CD8-positive, alpha-beta memory T cell (primary cell): ENCODE measurements around the gene NEDD4L. TPM values are rescaled to one million over a fixed set of nuclear protein-coding genes. Genes with fewer than 3 reads are reported as not detected.

Experiments
- CTCF ChIA-PET: fragments of 350-600 bp; sonication (Branson Sonifier 250); formaldehyde crosslinking; loops from one replicate; lab custom pipeline; 2021; ENCODE audit warnings: antibody characterized with exemption; lab: Charles Lee
- POLR2A ChIA-PET: fragments of 350-600 bp; sonication (Branson Sonifier 250); formaldehyde crosslinking; loops from one replicate; lab custom pipeline; 2021; ENCODE audit warnings: antibody characterized with exemption; lab: Charles Lee
- DNase-seq, 5 donors: peaks; one replicate each; pipeline versions ENCODE4 v3.0.0 to v3.0.0-alpha.2; 2020 to 2022; ENCODE audit warnings: mixed read lengths in 1 of 5
- H3K27ac ChIP-seq: one replicate; pipeline ENCODE4 v1.7.0; 2013; ENCODE audit warnings: low read depth, mild to moderate bottlenecking, low read length, moderate library complexity
- H3K27me3 ChIP-seq: 2 replicates; pipeline ENCODE4 v1.7.0; 2013; ENCODE audit warnings: low read length, mild to moderate bottlenecking; ENCODE audit not compliant: insufficient read depth, poor library complexity, severe bottlenecking
- H3K36me3 ChIP-seq: 2 replicates; pipeline ENCODE4 v1.7.0; 2013; ENCODE audit warnings: mild to moderate bottlenecking, low read length, moderate library complexity; ENCODE audit not compliant: insufficient read depth
- H3K4me1 ChIP-seq: 2 replicates; pipeline ENCODE4 v1.7.0; 2013; ENCODE audit warnings: mild to moderate bottlenecking, low read length, moderate library complexity; ENCODE audit not compliant: insufficient read depth
- H3K4me3 ChIP-seq: 2 replicates; pipeline ENCODE4 v1.7.0; 2013; ENCODE audit warnings: mild to moderate bottlenecking, low read length
- H3K9me3 ChIP-seq: 2 replicates; pipeline ENCODE4 v1.7.0; 2013; ENCODE audit warnings: mild to moderate bottlenecking, low read length
- H3K27ac Mint-ChIP-seq, 8 donors: one replicate each; pipeline ENCODE4 v1.8.0; 2020 to 2021; ENCODE audit warnings: mixed read lengths in 8 of 8, mild to moderate bottlenecking in 6 of 8, inconsistent platforms in 3 of 8, moderate library complexity in 3 of 8
- H3K27me3 Mint-ChIP-seq, 2 donors: one replicate each; pipeline ENCODE4 v1.8.0; 2020 to 2021; ENCODE audit warnings: mixed read lengths in 2 of 2, mild to moderate bottlenecking in 1 of 2, moderate library complexity in 1 of 2
- H3K36me3 Mint-ChIP-seq, 3 donors: one replicate each; pipeline ENCODE4 v1.8.0; 2020 to 2021; ENCODE audit warnings: mixed read lengths in 3 of 3, inconsistent platforms in 1 of 3, mild to moderate bottlenecking in 1 of 3
- H3K4me1 Mint-ChIP-seq, 3 donors: one replicate each; pipeline ENCODE4 v1.8.0; 2020 to 2021; ENCODE audit warnings: mixed read lengths in 3 of 3, inconsistent platforms in 1 of 3, mild to moderate bottlenecking in 1 of 3
- H3K4me3 Mint-ChIP-seq, 7 donors: one replicate each; pipeline ENCODE4 v1.8.0; 2020 to 2021; ENCODE audit warnings: mixed read lengths in 7 of 7, mild to moderate bottlenecking in 6 of 7, moderate library complexity in 4 of 7, inconsistent platforms in 2 of 7
- H3K9me3 Mint-ChIP-seq, 5 donors: one replicate each; pipeline ENCODE4 v1.8.0; 2020 to 2022; ENCODE audit warnings: mixed read lengths in 5 of 5, mild to moderate bottlenecking in 3 of 5, moderate library complexity in 2 of 5, inconsistent platforms in 1 of 5
- polyA plus RNA-seq: library from polyadenylated mRNA; unstranded; fragments of 300-500 nt; fragmentation: Illumina TruSeq; gene quantifications from one replicate; pipeline ENCODE4 v1.2.3, GENCODE V29; 2021
- total RNA-seq, 2 experiments: library from RNA; stranded (reverse); gene quantifications; one replicate each; pipeline ENCODE4 v1.2.3, GENCODE V29; 2021

NEDD4L gene
- total and polyA plus RNA-seq, 3 experiments from 2014 or later, result 1.4 to 4.1 (median 3.0) TPM

DNA sequence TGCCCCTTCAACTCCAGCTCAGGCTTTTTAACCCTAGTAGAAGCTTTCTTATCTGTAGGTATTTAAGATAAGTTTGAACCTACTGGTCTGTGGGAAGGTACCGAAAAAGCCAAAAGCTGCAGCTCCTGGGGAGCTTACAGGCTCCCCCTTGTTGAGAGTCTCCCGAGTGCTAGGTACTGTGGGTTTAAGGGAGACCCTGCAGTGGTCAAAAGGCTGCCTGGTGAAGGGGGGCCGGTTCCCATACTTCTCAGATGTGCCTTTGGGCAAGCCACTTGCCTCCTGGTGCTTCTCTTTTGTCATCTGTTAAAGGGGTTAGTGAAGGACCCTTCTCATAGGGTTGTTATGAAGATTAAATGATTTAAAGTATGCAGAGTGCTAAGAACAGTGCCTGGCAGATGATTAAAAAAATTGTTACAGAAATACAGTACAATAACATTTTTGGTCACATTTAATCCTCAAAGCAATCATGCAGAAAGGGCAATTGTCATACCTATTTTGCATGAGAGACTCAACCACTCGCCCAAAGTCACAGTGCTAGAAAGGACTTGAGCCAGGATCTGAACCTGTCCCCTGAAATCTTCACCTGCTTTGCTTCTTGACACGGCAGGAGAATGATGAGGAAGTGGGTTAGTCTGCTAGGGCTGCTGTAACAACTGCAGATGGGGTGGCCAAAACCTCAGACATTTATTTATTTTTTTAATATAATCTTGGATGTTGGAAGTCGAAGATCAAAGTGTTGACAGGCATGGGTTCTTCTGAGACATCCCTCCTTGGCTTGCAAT is 62.5 kb downstream of the NEDD4L start:
- no peaks in the 10 kb centered on the region for H3K9me3 Mint-ChIP-seq
- POLR2A ChIA-PET, result no interaction called here
- no peaks in the 10 kb centered on the region for H3K4me1 ChIP-seq
- H3K36me3 ChIP-seq, result no peaks in the 10 kb centered on the region
- H3K4me3 Mint-ChIP-seq, result no peak overlapping the region
- no peaks in the 10 kb centered on the region for H3K4me1 Mint-ChIP-seq
- H3K27me3 ChIP-seq, result no peaks in the 10 kb centered on the region
- peaks cover 6 to 28% of the 10 kb centered on the region in 2 donors for H3K27me3 Mint-ChIP-seq
- DNase-seq, result no peak
- CTCF ChIA-PET, result no interaction called here
- peaks cover 0 to 1% (median 0%) of the 10 kb centered on the region in 3 donors for H3K36me3 Mint-ChIP-seq
- H3K9me3 ChIP-seq, result no peaks in the 10 kb centered on the region
- no peak overlapping the region for H3K27ac ChIP-seq
- no peak overlapping the region for H3K4me3 ChIP-seq
- H3K27ac Mint-ChIP-seq, result no peak overlapping the region

DNA sequence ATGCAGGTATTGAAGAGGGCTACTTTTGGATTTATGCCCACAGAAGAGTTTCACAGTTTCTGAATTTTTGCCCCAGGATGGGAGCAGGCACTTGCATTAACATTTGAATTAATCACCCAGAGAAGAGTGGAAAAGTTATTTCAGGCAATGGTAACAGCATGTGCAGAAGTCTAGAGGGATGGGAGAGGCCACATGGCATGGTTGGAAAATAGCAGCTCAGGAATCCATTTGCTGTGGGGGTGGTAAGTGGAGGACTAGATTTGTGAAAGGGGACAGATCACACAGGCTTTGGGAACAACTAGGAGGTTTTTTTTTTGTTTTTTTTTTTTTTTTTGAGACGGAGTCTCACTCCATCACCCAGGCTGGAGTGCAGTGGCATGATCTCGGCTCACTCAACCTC is 65.2 kb downstream of the NEDD4L start:
- ChIA-PET POLR2A (no interaction called here), CTCF (interaction anchor here (1.6 kb wide), 1 partner anchor 13 kb away, joined by 5 read pairs; no protein-coding TSS in a partner anchor)
- H3K4me1 Mint-ChIP-seq, result peaks cover 0 to 2% (median 0%) of the 10 kb centered on the region in 3 donors

DNA sequence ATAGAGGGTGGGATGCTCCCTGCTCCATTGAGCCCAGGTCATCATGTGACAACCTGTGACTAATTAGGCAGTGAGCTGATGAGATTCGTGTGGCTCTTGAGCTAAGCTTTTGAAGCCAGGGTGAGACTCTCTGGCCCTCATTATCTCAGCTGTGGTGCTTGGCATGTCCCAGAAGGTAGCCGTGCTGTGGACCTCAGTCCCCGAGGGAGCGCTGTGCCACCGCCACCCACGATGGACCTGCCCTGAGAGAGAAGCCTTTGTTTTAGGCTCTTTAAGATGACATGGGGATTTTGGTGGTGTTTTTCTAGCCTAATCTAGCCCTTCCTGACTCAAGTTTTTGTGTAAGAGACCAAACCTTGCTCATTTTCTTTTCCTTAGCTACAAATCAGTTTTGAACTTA is 66.4 kb downstream of the NEDD4L start:
- Histone ChIP-seq H3K27ac (no peak overlapping the region), H3K4me1 (no peaks in the 10 kb centered on the region), H3K36me3 (no peaks in the 10 kb centered on the region), H3K27me3 (no peaks in the 10 kb centered on the region), H3K4me3 (no peak overlapping the region), H3K9me3 (no peaks in the 10 kb centered on the region)
- peaks cover 0 to 2% (median 0%) of the 10 kb centered on the region in 3 donors for H3K4me1 Mint-ChIP-seq
- CTCF ChIA-PET, result interaction anchor here (1.6 kb wide), 1 partner anchor 12 kb away, joined by 5 read pairs; no protein-coding TSS in a partner anchor
- no peak overlapping the region for H3K4me3 Mint-ChIP-seq
- no peaks in the 10 kb centered on the region for H3K36me3 Mint-ChIP-seq
- POLR2A ChIA-PET, result no interaction called here
- no peak overlapping the region for H3K27ac Mint-ChIP-seq
- no peaks in the 10 kb centered on the region for H3K9me3 Mint-ChIP-seq
- no peak for DNase-seq
- H3K27me3 Mint-ChIP-seq, result peaks cover 6 to 21% of the 10 kb centered on the region in 2 donors

More for the DNA sequence above, 65.2 kb downstream of the NEDD4L start:
- Histone ChIP-seq H3K27me3 (no peaks in the 10 kb centered on the region), H3K4me1 (no peaks in the 10 kb centered on the region), H3K36me3 (no peaks in the 10 kb centered on the region), H3K9me3 (no peaks in the 10 kb centered on the region), H3K27ac (no peak overlapping the region), H3K4me3 (no peak overlapping the region)
- DNase-seq, result no peak
- H3K27me3 Mint-ChIP-seq, result peaks cover 6 to 28% of the 10 kb centered on the region in 2 donors
- no peak overlapping the region for H3K4me3 Mint-ChIP-seq
- H3K36me3 Mint-ChIP-seq, result peaks cover 0 to 1% (median 0%) of the 10 kb centered on the region in 3 donors
- H3K9me3 Mint-ChIP-seq, result no peaks in the 10 kb centered on the region
- no peak overlapping the region for H3K27ac Mint-ChIP-seq

DNA sequence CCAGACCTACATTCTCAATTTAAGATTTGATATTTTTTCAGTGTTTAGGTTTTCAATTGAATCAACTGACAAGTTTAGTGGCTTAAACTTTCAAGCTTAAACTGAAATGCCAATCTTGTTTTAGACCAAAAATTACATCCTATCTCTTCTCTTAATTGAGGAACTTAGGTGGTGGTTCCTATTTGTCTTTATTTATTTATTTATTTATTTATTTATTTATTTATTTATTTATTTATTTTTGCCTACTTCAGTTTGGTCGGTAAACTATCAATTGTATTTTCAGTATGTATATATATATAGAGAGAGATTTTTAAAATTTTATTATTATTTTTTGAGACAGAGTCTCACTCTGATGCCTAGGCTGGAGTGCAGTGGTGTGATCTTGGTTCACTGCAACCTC is 68.1 kb downstream of the NEDD4L start:
- ChIA-PET POLR2A (no interaction called here), CTCF (no interaction called here)
- H3K4me1 Mint-ChIP-seq, result peaks cover 0 to 2% (median 0%) of the 10 kb centered on the region in 3 donors
- H3K4me3 Mint-ChIP-seq, result no peak overlapping the region
- no peak overlapping the region for H3K4me3 ChIP-seq
- no peaks in the 10 kb centered on the region for H3K36me3 ChIP-seq
- H3K36me3 Mint-ChIP-seq, result no peaks in the 10 kb centered on the region
- H3K27me3 Mint-ChIP-seq, result peaks cover 5 to 18% of the 10 kb centered on the region in 2 donors
- no peak overlapping the region for H3K27ac Mint-ChIP-seq
- no peak overlapping the region for H3K27ac ChIP-seq
- H3K4me1 ChIP-seq, result no peaks in the 10 kb centered on the region
- H3K9me3 Mint-ChIP-seq, result no peaks in the 10 kb centered on the region
- H3K9me3 ChIP-seq, result no peaks in the 10 kb centered on the region
- DNase-seq, result no peak
- H3K27me3 ChIP-seq, result no peaks in the 10 kb centered on the region

- no peaks in the 10 kb centered on the region for H3K9me3 Mint-ChIP-seq
- Histone ChIP-seq H3K27ac (no peak overlapping the region), H3K27me3 (no peaks in the 10 kb centered on the region), H3K4me1 (no peaks in the 10 kb centered on the region), H3K36me3 (no peaks in the 10 kb centered on the region), H3K4me3 (no peak overlapping the region), H3K9me3 (no peaks in the 10 kb centered on the region)
- no peak for DNase-seq
- H3K36me3 Mint-ChIP-seq, result no peaks in the 10 kb centered on the region
- peaks cover 0 to 2% (median 0%) of the 10 kb centered on the region in 3 donors for H3K4me1 Mint-ChIP-seq
- CTCF ChIA-PET, result no interaction called here
- peak overlapping the region in 1 of 8 donors; percentile 90 for H3K27ac Mint-ChIP-seq
- H3K27me3 Mint-ChIP-seq, result peaks cover 4 to 18% of the 10 kb centered on the region in 2 donors
- no peak overlapping the region for H3K4me3 Mint-ChIP-seq
- POLR2A ChIA-PET, result no interaction called here
These were observed 69.3 kb downstream of the NEDD4L start for GRCh38 chr18:58113337-58113736.

DNA sequence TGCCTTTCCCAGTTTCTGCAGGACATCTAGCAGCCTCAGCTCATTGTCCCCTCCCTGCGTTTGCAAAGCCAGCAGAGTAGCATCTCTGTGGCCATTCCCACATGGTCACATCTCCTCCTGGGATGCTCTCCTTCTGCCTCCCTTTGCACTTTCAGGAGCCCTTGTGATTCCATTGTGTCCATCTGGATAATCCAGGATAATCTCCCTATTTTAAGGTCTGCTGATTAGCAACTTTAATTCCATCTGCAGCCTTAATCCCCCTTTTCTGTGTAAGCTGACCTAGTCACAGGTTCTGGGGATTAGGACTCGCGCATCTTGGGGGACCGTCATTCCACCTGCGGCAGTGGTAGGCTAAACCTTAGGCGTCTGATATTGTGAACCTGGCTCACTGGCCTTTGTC is 70.7 kb downstream of the NEDD4L start:
- H3K36me3 ChIP-seq, result no peaks in the 10 kb centered on the region
- peaks cover 0 to 2% (median 0%) of the 10 kb centered on the region in 3 donors for H3K4me1 Mint-ChIP-seq
- H3K27ac Mint-ChIP-seq, result no peak overlapping the region
- H3K9me3 ChIP-seq, result no peaks in the 10 kb centered on the region
- no peaks in the 10 kb centered on the region for H3K4me1 ChIP-seq
- POLR2A ChIA-PET, result no interaction called here
- H3K9me3 Mint-ChIP-seq, result no peaks in the 10 kb centered on the region
- DNase-seq, result no peak
- H3K4me3 Mint-ChIP-seq, result peak overlapping the region in 1 of 7 donors; percentile 18
- no peaks in the 10 kb centered on the region for H3K36me3 Mint-ChIP-seq
- CTCF ChIA-PET, result no interaction called here
- H3K27ac ChIP-seq, result no peak overlapping the region
- peaks cover 2 to 18% of the 10 kb centered on the region in 2 donors for H3K27me3 Mint-ChIP-seq
- no peak overlapping the region for H3K4me3 ChIP-seq
- H3K27me3 ChIP-seq, result no peaks in the 10 kb centered on the region

GRCh38 chr18:58116818-58117217 is 72.8 kb downstream of the NEDD4L start:
- Mint-ChIP-seq H3K27me3 (peaks cover 0 to 12% of the 10 kb centered on the region in 2 donors), H3K4me3 (no peak overlapping the region), H3K4me1 (peaks cover 0 to 2% (median 0%) of the 10 kb centered on the region in 3 donors), H3K27ac (no peak overlapping the region), H3K9me3 (no peaks in the 10 kb centered on the region), H3K36me3 (no peaks in the 10 kb centered on the region)
- no peak for DNase-seq
- no peaks in the 10 kb centered on the region for H3K9me3 ChIP-seq
- H3K4me1 ChIP-seq, result no peaks in the 10 kb centered on the region
- H3K27ac ChIP-seq, result no peak overlapping the region
- H3K36me3 ChIP-seq, result no peaks in the 10 kb centered on the region
- CTCF ChIA-PET, result no interaction called here
- H3K27me3 ChIP-seq, result no peaks in the 10 kb centered on the region
- H3K4me3 ChIP-seq, result no peak overlapping the region
- POLR2A ChIA-PET, result no interaction called here

GRCh38 chr18:58117786-58118403 is 73.9 kb downstream of the NEDD4L start:
- no peak overlapping the region for H3K27ac ChIP-seq
- peaks cover 0 to 10% of the 10 kb centered on the region in 2 donors for H3K27me3 Mint-ChIP-seq
- CTCF ChIA-PET, result no interaction called here
- H3K9me3 ChIP-seq, result no peaks in the 10 kb centered on the region
- no peak for DNase-seq
- H3K36me3 ChIP-seq, result no peaks in the 10 kb centered on the region
- no peak overlapping the region for H3K4me3 ChIP-seq
- no peaks in the 10 kb centered on the region for H3K4me1 ChIP-seq
- no peaks in the 10 kb centered on the region for H3K9me3 Mint-ChIP-seq
- no peaks in the 10 kb centered on the region for H3K36me3 Mint-ChIP-seq
- H3K27ac Mint-ChIP-seq, result no peak overlapping the region
- no peaks in the 10 kb centered on the region for H3K27me3 ChIP-seq
- H3K4me3 Mint-ChIP-seq, result no peak overlapping the region
- POLR2A ChIA-PET, result no interaction called here
- peaks cover 0 to 2% (median 0%) of the 10 kb centered on the region in 3 donors for H3K4me1 Mint-ChIP-seq
